ENCODE data around the gene DPP3.

The DPP3 gene

DNA sequence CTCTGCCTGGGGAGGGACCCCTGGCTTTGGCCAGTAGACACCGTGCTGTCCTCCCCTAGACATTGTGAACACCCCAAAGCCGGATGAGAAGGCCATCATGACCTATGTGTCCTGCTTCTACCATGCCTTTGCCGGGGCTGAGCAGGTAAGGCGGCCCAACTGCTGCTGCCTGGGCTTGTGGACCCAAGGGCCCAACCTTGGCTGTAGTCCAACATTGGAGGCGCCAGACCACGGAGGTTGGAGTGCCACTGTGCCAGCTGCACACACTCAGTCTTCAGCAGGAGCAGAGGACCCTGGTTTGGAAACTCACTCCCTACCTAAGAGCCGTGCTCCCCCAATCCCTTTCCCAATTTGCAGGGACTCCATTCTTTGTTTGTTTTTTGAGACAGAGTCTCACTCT is 75.9 kb downstream of the DPP3 start:
- TF ChIP-seq, protein P1, sequence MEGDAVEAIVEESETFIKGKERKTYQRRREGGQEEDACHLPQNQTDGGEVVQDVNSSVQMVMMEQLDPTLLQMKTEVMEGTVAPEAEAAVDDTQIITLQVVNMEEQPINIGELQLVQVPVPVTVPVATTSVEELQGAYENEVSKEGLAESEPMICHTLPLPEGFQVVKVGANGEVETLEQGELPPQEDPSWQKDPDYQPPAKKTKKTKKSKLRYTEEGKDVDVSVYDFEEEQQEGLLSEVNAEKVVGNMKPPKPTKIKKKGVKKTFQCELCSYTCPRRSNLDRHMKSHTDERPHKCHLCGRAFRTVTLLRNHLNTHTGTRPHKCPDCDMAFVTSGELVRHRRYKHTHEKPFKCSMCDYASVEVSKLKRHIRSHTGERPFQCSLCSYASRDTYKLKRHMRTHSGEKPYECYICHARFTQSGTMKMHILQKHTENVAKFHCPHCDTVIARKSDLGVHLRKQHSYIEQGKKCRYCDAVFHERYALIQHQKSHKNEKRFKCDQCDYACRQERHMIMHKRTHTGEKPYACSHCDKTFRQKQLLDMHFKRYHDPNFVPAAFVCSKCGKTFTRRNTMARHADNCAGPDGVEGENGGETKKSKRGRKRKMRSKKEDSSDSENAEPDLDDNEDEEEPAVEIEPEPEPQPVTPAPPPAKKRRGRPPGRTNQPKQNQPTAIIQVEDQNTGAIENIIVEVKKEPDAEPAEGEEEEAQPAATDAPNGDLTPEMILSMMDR (IDR thresholded peaks at IDR 0.05; ENCODE audit: low read depth, low read length): no peak
- no peak for DNase-seq (ENCODE audit: extremely low read depth, low read depth)

DNA sequence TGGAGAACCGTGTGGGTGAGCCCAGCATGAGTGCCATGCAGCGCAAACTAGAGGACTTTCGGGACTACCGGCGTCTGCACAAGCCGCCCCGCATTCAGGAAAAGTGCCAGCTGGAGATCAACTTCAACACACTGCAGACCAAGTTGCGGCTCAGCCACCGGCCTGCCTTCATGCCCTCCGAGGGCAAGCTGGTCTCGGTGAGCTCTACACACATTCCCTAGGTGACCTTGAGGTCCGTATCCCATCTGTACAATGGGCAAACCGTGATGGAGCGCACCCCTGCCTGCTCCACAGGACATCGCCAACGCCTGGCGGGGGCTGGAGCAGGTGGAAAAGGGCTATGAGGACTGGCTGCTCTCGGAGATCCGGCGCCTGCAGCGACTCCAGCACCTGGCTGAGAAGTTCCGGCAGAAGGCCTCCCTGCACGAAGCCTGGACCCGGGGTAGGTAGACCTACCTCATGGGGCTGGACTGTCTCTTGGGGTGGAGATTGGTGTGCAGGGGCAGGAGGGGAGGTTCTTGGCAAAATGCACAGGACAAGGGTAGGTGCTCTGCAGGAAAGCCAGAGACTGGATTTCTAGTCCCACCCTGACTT is 77.6 kb downstream of the DPP3 start:
- TF ChIP-seq, protein P1 (IDR thresholded peaks at IDR 0.05; ENCODE audit: low read depth, low read length): no peak
- DNase-seq (ENCODE audit: extremely low read depth, low read depth): no peak

Measured in AG09319 (cell line).